HuH-7 (cell line): ENCODE measurements around the gene LKAAEAR1.

Experiments used
- DNase-seq: peaks from one replicate; pipeline ENCODE4 v3.0.0; 2011; ENCODE audit warnings: low spot score

LKAAEAR1 gene

DNA sequence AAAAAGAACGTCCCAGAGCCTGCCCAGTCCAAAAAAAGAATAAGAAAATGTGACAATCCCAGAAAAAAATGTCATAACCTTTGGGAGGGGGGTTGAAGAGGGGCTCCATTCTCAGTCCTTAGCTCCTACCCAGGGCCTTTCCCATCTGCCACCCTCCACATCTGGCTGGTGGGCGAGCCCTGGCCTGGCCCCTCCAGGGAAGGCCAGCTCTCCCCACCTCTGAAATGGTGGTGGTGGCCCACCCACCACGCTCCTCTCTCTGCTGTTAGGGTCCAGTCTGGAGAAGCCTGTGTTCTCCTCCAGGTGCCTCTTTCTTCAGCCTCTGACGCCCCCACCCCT, 5.3 kb downstream of the LKAAEAR1 start:
- no peak for DNase-seq

DNA sequence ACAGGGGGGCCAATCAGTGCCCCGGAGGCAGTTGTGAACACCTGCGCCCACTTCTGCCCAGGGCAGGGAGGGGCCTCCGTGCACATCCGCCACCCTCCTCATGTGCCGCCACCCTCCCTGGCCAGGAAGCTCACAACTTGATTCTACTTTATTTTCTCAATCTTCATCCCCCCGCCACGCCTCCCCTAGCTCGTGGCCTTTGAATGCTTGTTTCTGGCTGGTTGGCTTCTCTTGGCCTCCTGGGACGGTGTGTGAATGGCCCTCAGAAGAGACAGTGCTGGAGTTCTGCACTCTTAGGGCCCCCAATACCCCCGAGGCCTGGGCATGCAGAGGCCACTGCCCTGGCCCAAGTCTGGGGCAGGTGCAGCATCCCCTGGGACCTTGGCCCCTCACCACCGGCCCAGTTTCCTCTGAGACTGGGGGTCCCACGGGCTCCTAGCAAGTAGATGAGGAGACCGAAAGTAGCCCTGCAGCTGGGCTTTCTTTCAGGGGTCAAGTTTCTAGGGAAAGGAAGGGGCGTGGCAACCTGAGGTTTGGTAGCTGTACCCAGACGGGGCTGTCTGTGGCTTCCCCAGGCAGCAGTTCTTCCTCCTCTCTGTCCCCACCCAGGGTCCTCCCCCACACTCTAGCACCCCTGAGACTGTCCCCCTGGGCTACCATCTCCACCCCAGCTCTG, 6.2 kb downstream of the LKAAEAR1 start:
- DNase-seq: no peak

DNA sequence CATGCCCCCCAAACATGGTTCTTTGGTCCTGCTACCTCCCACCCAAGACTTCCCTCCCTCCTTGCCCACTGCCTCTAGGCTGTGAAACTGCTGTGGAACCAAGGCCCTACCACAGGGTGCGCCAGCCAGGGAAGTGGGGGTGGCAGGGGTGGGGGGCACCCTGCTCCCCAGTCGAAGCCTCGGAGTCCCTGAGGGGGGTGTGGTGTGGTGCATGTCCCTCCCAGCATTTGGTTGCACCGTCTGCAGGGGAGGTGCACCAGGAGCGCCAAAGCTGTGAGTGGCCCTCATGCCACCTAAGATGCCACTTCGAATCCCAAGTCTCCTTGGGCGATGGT, 6.7 kb downstream of the LKAAEAR1 start:
- no peak for DNase-seq

DNA sequence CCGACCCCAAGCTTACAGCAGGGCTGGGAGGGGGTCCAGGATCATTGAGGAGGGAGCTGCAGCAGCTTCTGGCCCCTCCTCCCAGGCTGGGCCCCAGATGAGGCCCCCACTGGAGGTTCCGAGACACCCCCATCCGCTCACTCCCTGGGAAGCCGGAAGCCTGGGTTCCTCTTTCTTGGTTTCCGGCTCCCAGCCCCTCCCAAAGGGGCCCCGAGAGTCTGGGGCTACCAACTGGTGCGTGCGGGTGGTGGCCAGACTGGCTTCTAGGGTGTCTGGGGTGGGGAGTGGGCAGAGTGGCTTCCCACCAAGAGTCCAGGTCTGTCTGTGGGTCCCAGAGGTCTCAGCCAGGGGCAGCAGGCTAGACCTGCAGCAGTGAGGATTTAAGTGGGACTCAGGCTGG, 7.1 kb downstream of the LKAAEAR1 start:
- no peak for DNase-seq

DNA sequence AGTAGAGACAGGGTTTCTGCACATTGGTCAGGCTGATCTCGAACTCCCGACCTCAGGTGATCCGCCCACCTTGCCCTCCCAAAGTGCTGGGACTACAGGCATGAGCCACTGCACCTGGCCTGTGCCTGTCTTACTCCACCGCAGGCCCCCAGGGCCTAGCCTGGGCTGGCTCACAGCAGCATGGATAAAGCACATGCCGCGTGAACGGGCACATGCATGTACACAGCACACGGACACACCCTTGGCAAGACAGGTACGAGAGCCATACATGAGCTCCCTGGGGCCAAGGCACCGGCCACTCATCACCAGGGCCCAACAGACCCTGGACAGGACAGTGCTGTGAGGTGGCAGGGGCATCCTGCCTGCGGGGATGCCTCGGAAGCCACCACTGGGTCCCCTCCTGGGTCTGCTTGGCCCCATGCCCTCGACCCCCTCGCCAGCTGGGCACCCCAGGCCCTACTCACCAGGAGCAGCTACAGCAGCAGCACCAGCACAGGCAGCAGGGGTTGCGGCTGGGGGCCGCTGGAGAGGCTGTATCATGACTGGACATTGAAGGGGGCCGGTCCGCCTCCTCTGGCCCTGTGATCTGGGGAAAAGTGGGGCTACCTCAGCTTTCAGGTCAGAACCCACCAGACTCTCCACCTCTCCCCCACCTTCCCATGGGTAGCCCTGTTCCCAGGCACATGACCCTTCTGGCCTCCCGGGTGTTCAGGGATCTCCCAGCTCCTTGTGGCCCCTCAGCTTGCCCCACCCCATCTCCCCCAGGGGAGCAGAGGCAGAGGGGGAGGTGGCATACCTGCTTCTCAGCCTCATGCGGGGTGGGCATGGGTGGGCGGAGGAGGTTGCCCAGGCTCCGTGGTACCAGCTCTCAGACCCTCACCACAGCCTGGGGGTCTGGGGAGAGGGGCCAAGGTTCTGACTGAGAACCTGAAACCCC, 7.9 kb downstream of the LKAAEAR1 start:
- DNase-seq: no peak

DNA sequence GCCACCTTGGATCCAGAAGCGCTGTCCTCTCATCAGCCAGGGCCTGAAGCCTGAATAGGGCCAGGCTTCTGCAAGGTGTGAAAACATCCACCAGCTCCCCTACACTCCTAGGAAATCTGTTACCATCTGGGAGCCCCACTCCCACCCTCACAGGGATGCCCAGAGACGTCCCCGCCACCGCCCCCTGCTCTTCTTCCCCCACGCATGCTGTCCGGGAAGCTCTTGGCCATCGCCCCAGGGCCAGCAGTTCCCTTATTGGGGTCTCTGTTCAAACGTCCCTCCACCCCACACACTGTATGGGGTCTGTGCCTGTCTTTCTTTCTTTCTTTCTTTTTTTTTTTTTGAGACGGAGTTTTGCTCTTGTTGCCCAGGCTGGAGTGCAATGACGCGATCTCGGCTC, 8.6 kb downstream of the LKAAEAR1 start:
- no peak for DNase-seq

DNA sequence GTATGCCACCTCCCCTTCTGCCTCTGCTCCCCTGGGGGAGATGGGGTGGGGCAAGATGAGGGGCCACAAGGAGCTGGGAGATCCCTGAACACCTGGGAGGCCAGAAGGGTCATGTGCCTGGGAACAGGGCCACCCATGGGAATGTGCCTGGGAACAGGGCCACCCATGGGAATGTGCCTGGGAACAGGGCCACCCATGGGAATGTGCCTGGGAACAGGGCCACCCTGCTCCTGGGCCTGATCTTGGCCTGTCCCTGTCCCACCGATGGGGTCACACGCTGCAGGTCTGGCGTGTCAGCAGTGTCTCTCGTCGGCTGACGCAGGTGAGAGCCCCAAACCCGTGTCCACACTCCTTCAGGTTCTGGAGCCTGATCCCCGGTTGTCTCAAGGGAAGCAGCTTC, 9.2 kb downstream of the LKAAEAR1 start:
- DNase-seq: no peak

DNA sequence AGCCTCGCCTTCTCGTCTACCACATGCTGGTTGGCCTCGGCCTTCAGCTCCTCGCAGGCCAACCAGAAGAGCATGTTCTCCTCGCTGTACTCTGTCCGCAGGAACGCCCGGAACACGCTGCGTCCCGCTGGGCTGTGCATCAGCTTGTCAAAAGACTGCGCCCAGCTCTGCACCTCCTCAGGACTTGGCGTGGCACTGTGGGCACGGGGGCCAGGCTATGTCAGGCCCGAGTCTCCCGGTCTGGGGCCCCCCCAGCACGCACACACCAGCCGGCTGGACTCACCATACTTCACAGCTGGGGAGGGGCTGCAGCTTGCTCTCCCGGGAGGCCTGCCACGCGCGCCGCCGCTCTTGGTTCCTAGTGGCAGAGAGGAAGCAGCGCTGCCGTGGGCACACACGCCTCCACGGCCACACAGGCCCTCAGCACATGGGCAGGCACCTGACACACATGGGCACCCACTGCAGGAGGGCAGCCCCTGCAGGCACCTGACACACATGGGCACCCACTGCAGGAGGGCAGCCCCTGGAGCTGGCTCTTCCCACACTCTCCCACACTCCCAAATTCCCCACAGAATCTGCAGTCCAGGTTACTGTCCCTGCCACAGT, 9.9 kb downstream of the LKAAEAR1 start:
- no peak for DNase-seq

DNA sequence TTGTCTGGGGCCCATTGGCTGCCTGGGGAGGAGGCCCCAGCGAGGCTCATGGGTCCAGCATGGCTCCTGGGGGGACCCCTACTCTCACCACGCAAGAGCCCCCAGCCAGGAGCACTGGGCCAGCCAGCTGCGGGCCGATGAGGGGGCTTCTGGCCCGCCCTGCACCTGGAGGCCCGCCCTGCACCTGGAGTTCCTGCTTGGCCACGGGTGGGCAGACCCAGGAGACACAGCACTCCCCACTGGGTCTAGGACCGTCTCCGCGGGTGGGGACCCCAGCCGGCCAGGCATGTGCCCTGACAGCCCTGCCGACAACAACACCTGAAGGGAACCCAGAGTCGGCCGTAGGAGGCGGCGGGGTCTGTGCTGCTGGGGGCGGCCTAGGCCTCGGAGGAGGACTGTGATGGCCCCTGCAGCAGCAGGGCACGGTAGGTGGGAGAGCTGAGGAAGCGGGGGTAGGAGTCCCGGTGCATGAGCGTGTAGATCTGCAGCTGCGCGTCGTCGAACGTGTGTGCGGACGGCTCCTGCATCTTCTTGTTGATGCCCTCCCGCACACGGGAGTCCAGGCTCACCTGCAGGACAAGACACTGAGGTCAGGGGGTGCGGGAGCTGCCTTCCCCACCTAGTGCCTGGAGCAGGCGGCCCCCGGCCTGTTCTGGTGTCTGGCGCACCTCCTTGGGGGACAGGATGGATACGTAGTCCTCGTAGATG, 10.6 kb downstream of the LKAAEAR1 start:
- no peak for DNase-seq

DNA sequence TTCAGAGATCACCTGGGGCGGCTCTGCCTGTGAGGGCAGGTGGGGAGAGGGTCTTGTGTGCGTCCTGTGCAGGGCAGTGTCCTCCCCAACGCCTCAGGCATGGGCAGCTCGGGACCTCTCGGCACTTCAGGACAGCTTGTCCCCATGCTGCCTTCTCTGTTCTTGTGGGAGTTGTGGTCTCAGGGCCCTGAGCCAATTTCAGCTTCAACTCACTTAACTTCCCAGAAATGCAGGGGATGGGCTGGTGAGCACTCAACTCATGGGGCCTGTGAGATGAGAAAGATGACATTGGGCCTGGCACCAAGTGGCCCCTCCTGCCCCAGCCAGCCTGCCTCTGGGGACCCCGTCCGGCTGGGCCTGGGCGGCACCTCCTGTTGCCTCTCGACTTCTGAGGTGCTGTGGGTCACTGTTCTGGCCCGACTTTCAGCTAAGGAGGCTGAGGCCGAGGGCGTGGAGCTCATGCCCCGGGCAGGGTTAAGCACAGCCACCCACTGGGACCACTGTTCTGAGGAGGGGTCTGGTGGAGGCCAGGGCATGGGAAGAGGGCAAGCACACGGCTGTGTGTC, 11.6 kb downstream of the LKAAEAR1 start:
- DNase-seq: no peak

DNA sequence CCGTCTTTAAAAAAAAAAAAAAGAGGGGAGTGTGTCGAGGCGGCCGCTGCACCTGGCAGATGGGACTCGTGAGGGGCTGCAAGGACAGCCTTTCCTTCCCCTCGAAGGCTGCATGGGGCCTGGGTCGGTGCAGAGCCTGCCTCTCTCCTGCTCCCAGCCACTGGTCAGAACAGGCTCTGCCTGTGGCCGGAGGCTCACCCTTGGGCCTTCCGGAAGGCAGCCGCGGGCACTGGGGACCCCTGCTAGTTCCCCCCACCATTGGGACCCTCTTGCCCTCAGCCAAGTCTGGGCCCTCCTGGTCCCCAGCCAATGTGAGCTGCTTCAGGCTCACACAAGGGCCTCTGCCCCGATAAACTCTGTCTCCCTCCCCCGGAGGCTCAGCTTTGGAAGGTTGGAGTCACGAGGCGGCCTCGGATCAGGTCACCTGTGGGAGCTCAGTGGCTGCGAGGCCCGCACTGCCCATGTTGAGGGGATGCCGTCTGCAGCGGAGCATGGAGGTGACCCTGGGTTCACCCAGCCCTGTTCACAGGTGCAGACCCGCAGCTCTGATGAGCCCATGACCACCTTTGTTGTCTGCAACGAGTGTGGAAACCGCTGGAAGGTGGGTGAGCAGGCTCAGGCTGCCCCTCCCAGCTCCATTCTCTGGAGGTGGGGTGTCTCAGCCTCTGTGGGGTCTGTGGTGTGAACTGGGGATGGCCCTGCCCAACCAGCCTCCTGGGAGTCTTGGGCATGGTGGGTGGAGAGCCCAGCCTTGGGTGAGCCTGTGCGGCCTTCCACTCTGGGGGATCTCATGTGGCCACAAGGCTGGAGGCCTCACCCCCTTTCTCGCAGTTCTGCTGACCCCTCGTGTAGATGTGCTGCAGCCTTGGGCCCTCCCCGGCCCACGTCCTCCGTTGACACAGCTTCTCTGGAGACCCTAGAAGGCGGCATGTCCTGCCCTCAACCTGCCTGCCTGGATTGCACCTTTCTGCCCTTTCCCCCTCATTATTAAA, 12.6 kb downstream of the LKAAEAR1 start:
- DNase-seq: no peak

DNA sequence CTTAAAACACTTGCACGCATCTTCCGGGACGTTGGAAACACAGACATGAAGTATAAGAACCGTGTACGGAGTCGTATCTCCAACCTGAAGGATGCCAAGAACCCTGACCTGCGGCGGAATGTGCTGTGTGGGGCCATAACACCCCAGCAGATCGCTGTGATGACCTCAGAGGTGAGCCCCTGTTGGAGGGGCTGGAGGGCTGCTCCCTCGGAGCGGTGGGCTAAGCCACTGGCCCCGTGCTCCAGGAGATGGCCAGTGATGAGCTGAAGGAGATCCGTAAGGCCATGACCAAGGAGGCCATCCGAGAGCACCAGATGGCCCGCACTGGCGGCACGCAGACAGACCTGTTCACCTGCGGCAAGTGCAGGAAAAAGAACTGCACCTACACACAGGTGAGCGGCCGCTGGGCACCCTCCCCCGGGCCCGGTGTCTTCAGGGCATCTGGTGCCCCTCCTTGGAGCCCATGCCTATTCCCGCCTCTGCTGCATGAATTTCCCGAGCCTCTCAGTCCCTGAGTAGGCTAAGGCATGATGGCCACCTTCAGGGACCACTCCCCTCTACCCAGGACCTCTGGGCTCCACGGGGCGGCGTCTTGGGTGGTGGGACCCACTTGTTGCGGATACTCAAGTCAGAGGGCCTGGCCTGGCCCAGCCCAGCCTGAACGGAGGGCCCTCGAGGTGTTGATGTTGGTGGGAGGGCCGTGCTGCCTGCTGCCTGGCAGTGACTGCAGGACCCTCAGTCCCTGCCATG, 13.8 kb downstream of the LKAAEAR1 start:
- DNase-seq: no peak

DNA sequence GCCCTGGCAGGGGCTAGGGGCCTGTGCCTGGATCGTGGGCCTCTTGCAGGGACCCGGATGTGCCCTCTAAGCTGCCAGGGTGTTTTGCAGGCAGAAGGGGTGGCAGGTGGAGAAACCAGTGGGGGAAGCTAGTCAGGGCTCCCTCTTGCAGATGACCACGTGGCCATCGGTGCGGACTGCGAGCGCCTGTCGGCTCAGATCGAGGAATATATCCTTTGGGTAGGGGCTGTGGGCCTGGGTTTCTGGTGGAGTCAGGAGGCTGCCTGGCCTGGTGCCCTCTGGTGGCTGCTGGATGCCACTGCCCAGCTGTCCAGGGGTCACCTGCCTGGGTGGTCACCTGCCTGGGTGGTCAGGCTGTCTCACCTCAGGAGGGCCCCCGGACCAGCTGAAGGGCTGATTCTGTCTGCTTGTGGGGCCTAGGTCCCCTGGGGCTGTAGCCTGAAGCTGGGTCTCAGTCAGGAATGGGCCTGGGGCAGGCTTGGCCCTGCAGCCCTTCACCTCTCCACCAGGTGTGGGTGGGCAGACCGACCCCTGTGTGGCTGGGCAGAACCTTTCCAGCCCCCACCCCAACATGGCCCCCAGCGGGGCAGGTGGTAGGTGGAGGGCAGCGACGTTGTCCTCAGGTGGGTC, 14.5 kb downstream of the LKAAEAR1 start:
- peak; percentile 97 for DNase-seq

DNA sequence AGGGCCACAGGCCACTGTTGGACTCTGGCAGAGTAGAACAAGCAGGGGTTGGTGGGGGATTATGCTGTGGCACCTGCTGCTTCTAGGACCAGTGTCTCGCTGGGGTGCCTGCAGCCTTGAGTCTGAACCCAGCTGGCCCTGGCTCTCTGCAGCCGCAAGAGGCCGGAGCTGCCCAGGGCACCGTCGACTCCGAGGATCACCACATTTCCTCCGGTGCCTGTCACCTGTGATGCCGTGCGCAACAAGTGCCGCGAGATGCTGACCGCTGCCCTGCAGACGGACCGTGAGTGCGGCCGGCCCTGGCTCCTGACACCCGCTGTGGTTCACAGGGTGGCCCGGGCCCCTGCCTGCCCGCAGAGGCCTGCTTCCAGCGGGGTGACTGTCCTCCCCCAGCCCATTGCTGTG, 15.0 kb downstream of the LKAAEAR1 start:
- DNase-seq: no peak

DNA sequence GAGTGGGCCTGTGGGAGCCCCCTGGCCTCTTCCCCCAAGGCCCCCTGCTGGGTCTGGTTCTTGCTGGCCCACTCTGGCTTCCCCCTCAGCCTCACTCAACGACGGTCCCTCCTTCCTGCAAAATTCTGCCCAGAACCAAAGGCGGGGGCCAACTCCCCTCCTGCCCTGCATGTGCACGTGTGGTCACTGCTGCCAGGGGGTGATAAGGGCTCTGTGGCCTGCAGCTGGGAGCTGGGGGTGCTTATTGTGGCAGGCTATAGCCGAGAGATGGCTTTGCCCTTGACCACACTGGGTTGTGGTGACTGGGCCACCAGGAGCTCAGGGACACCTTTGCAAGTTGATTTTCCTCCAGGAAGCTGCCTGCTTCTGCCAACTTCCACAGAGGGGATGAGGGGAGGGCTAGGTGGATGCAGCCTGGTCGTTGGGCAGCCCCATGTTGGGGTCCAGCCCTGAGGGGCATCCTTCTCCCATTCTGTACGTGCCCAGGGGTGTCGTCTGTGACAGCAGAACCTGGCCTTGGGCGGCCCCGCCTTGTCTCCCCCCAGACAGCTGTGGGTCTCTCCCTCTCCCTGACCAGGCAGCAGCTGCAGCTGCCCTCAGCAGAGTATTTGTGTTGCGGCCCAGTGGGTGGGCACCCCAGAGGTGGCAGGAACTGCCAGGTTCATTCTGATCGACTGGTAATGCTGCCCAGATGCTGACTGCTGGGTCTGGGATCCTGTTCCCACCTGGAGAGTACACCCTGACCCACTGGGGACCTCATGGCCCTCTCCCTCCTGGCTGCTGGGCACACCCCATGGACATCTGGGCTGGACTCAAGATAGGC, 15.6 kb downstream of the LKAAEAR1 start:
- no peak for DNase-seq

DNA sequence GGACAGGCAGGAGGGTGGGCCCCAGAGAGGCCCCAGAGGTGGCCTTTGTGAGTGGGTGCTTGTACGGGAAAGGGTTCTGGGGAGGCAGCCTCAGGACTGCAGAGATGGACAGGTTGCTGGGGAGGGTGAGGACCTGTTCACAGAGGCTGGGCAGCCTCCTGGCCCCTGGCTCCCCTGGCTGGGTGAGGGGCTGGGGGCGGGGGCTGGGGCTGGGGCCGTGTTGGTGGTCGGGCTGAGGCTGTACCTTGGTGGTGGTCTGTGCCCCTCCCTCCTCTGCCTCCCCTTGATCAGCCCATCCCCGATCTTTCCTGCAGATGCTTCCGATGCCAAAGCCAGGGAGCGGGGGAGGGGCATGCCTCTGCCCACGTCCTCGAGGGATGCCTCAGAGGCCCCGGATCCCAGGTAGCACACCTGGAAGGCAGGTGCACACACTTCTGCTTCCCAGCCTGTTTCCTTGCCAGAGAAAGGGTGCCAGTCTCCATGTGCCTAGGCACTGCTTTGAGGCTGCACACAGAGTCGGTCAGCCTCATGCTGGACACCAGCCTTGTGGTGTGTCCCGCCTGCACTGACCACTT, 16.4 kb downstream of the LKAAEAR1 start:
- DNase-seq: no peak

DNA sequence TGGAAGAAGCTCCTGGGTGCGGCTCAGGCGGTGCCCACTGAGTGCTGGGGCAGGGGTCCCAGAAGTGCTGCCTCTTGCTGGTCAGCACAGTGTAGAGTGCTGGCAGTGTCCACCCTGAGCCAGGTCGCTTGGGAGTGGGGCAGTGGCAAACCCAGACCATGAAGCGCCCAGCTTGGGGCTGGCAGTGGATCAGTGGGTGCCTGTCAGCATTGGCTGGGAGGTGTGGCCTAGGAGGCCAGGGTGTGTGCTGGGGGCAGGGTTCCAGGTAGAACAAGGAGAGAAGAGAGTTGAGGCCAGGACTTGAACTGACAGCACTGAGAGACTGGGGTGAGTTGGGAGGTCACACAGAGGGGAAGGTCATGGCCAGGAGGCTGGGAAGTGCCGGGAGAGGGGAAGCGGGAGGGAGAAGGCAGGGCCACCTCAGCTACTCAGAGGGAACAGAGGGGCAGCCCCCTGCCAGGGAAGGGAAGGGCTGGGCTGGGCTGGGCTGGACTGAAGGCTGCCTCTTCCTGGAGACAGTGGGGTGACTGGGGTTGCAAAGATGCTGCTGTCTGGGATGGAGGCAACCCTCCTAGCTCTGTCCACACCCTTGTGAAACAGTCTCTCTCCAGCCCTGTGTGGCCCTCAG, 17.1 kb downstream of the LKAAEAR1 start:
- no peak for DNase-seq

DNA sequence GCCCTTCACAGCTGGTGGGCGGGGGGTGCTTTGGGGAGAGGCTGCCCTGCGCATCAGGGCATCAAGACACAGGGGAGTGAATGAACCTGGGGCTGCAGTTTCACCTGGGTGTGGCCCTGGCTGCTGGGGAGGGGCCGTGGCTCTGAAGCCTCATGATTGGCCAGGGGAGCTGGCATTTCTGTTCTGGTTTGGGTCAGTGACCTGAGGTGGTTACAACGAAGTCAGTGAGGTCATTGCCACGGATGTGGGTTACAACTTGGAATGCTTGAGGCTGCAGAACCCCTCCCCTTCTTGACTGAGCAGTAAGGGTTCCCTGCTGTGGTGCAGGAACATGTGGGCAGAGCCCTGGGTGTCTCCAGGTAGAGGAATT, 18.2 kb downstream of the LKAAEAR1 start:
- DNase-seq: no peak
